IMR-90 (cell line): ENCODE data around the gene DPEP1. TPM values are rescaled to one million over a fixed set of nuclear protein-coding genes. Genes with fewer than 3 reads are reported as not detected.

Source experiments
- ATAC-seq: fragments of 200-7000 bp; cut with Tn5 transposase; 2 replicates; pipeline ENCODE4 v1.9.1; 2020; ENCODE audit warnings: low read depth, mild to moderate bottlenecking, moderate library complexity
- BruUV-seq: library from RNA; stranded (reverse); fragments of 400-500 nt; replicated peaks from 2 replicates; lab custom pipeline; 2021; lab: Mats Ljungman, UMichigan
- CTCF ChIA-PET: fragments of 300-600 bp; formaldehyde crosslinking; extraction: SDS; loops from one replicate; lab custom pipeline; 2021; ENCODE audit warnings: antibody characterized with exemption; lab: Yijun Ruan, JAX
- POLR2A ChIA-PET: fragments of 300-600 bp; sonication (Branson Sonifier 250); formaldehyde crosslinking; loops from one replicate; lab custom pipeline; 2022; ENCODE audit warnings: antibody characterized with exemption; ENCODE audit not compliant: unreplicated experiment; lab: Charles Lee
- DNase-seq: peaks from one replicate; pipeline ENCODE4 v3.0.0; 2013
- H2AFZ ChIP-seq: replicated peaks from 2 replicates; pipeline ENCODE3; 2013; ENCODE audit warnings: low read length, mild to moderate bottlenecking; ENCODE audit not compliant: poor library complexity
- H2AK5ac ChIP-seq: 2 replicates; pipeline ENCODE4 v1.6.1; 2013; ENCODE audit warnings: low read depth, low read length, inconsistent platforms
- H2AK9ac ChIP-seq: replicated peaks from 2 replicates; pipeline ENCODE3; 2013; ENCODE audit warnings: mild to moderate bottlenecking, low read depth, low read length, moderate library complexity; ENCODE audit not compliant: poor library complexity
- H2BK120ac ChIP-seq: 2 replicates; pipeline ENCODE4 v1.6.1; 2013; ENCODE audit warnings: low read depth, low read length, inconsistent platforms
- H2BK15ac ChIP-seq: 3 replicates; pipeline ENCODE4 v1.6.1; 2013; ENCODE audit warnings: low read depth, low read length, inconsistent platforms
- H2BK20ac ChIP-seq: 2 replicates; pipeline ENCODE4 v1.6.1; 2013; ENCODE audit warnings: low read depth, mild to moderate bottlenecking, inconsistent platforms, low read length, moderate library complexity
- H2BK5ac ChIP-seq: 2 replicates; pipeline ENCODE4 v1.6.1; 2013; ENCODE audit warnings: mild to moderate bottlenecking, low read depth, low read length, inconsistent platforms; ENCODE audit not compliant: poor library complexity, severe bottlenecking
- H3K14ac ChIP-seq: replicated peaks from 2 replicates; pipeline ENCODE4 v1.6.1; 2013; ENCODE audit warnings: low read depth, low read length, inconsistent platforms
- H3K18ac ChIP-seq: 2 replicates; pipeline ENCODE4 v1.6.1; 2013; ENCODE audit warnings: low read depth, low read length, control low read depth
- H3K23ac ChIP-seq: 2 replicates; pipeline ENCODE4 v1.6.1; 2013; ENCODE audit warnings: low read depth, low read length, inconsistent platforms
- H3K27ac ChIP-seq: 2 replicates; pipeline ENCODE4 v1.5.1; 2013; ENCODE audit warnings: mild to moderate bottlenecking, control low read depth, low read length; ENCODE audit not compliant: insufficient read depth
- H3K27me3 ChIP-seq: 2 replicates; pipeline ENCODE4 v1.6.1; 2013; ENCODE audit warnings: low read length; ENCODE audit not compliant: control insufficient read depth, insufficient read depth
- H3K36me3 ChIP-seq: 2 replicates; pipeline ENCODE4 v1.6.1; 2013; ENCODE audit warnings: low read length, mixed read lengths; ENCODE audit not compliant: control insufficient read depth, insufficient read depth
- H3K4ac ChIP-seq: 2 replicates; pipeline ENCODE4 v1.6.1; 2013; ENCODE audit warnings: low read depth, low read length, inconsistent platforms
- H3K4me1 ChIP-seq: 2 replicates; pipeline ENCODE4 v1.6.1; 2013; ENCODE audit warnings: low read length, mixed read lengths; ENCODE audit not compliant: control insufficient read depth, insufficient read depth
- H3K4me2 ChIP-seq: 2 replicates; pipeline ENCODE4 v1.6.1; 2013; ENCODE audit warnings: low read depth, mild to moderate bottlenecking, control low read depth, low read length, moderate library complexity
- H3K4me3 ChIP-seq: 2 replicates; pipeline ENCODE4 v1.5.1; 2013; ENCODE audit warnings: low read depth, mild to moderate bottlenecking, control low read depth, low read length, moderate library complexity; ENCODE audit not compliant: insufficient read depth
- H3K56ac ChIP-seq: 2 replicates; pipeline ENCODE4 v1.6.1; 2013; ENCODE audit warnings: low read length, inconsistent platforms; ENCODE audit not compliant: insufficient read depth; ENCODE audit errors: extremely low read depth
- H3K79me1 ChIP-seq, 2 experiments: 2 replicates each; pipeline ENCODE4 v1.6.1; 2013; ENCODE audit warnings: low read length in 2 of 2, inconsistent platforms in 1 of 2, low read depth in 1 of 2
- H3K9ac ChIP-seq: 2 replicates; pipeline ENCODE4 v1.6.1; 2013; ENCODE audit warnings: low read depth, low read length, control low read depth
- H3K9me1 ChIP-seq: 2 replicates; pipeline ENCODE4 v1.6.1; 2013; ENCODE audit warnings: low read length, inconsistent platforms; ENCODE audit not compliant: insufficient read depth
- H3K9me3 ChIP-seq: 2 replicates; pipeline ENCODE4 v1.6.1; 2013; ENCODE audit warnings: low read length; ENCODE audit not compliant: control insufficient read depth, insufficient read depth
- H4K20me1 ChIP-seq: 2 replicates; pipeline ENCODE4 v1.6.1; 2013; ENCODE audit warnings: low read length, inconsistent platforms; ENCODE audit not compliant: insufficient read depth
- H4K5ac ChIP-seq: 2 replicates; pipeline ENCODE4 v1.6.1; 2013; ENCODE audit warnings: mild to moderate bottlenecking, low read depth, low read length, control low read depth
- H4K8ac ChIP-seq, 2 experiments: 2 replicates each; pipeline ENCODE4 v1.6.1; 2013; ENCODE audit warnings: low read depth in 2 of 2, low read length in 2 of 2, control low read depth in 1 of 2, inconsistent platforms in 1 of 2
- H4K91ac ChIP-seq: 2 replicates; pipeline ENCODE4 v1.6.1; 2013; ENCODE audit warnings: low read depth, low read length, inconsistent platforms; ENCODE audit not compliant: insufficient read depth
- BHLHE40 ChIP-seq: fragments of 150-350 bp; IDR thresholded peaks from 2 replicates; pipeline ENCODE4 v1.6.1; 2016; ENCODE audit warnings: mild to moderate bottlenecking, low read depth, low read length
- CEBPB ChIP-seq: IDR thresholded peaks from 2 replicates; pipeline ENCODE4 v1.6.1; 2012; ENCODE audit warnings: low read depth, low read length, improper control_type of control experiment
- FOS ChIP-seq: fragments of 150-350 bp; IDR thresholded peaks from 2 replicates; pipeline ENCODE4 v1.6.1; 2016; ENCODE audit warnings: low read depth, low read length
- MAFK ChIP-seq: IDR thresholded peaks from 2 replicates; pipeline ENCODE4 v1.6.1; 2012; ENCODE audit warnings: low read depth, low read length, improper control_type of control experiment
- MXI1 ChIP-seq: IDR thresholded peaks from 2 replicates; pipeline ENCODE4 v1.6.1; 2012; ENCODE audit warnings: low read depth, mild to moderate bottlenecking, low read length, moderate library complexity, borderline replicate concordance
- RAD21 ChIP-seq: IDR thresholded peaks from 2 replicates; pipeline ENCODE4 v1.6.1; 2012; ENCODE audit warnings: low read length, improper control_type of control experiment
- RFX5 ChIP-seq: IDR thresholded peaks from 2 replicates; pipeline ENCODE4 v1.8.0; 2012; ENCODE audit warnings: low read depth, mild to moderate bottlenecking, low read length, moderate library complexity
- SMC3 ChIP-seq: fragments of 150-350 bp; IDR thresholded peaks from 2 replicates; pipeline ENCODE4 v1.6.1; 2016; ENCODE audit warnings: low read depth, mild to moderate bottlenecking, antibody characterized with exemption, low read length, moderate library complexity
- WGBS, 2 experiments: methylation state at CpG; one replicate each; pipeline versions ENCODE4 v1.1.5 to v1.1.7; 2013; ENCODE audit warnings: missing lambda C conversion rate in 2 of 2; ENCODE audit not compliant: insufficient read length in 1 of 2; ENCODE audit errors: extremely low coverage in 2 of 2; 5-methylcytosine and 5-hydroxymethylcytosine counted together
- dilution Hi-C: fragments of 300-500 bp; cut with HindIII; formaldehyde crosslinking; loops from one replicate; pipeline ENCODE4 v1.14.3; 2018; ENCODE audit warnings: low sequenced_read_pairs; ENCODE audit not compliant: unreplicated experiment
- in situ Hi-C: fragments of 300-500 bp; cut with MboI; formaldehyde crosslinking; loops from 3 replicates; pipeline ENCODE4 v1.14.3; 2019; ENCODE audit warnings: low sequenced_read_pairs, inconsistent platforms, mixed read lengths
- intact Hi-C: fragments of 100-400 bp; cut with micrococcal nuclease; formaldehyde crosslinking; loops from 2 replicates; pipeline ENCODE4 v1.10.0; 2022
- polyA plus RNA-seq, 3 experiments: library from polyadenylated mRNA; depleted of rRNA; stranded (reverse); fragments of >200 nt; gene quantifications; 2 replicates each; pipeline ENCODE4 v1.2.3, GENCODE V29; 2012; ENCODE audit warnings: low replicate concordance in 1 of 3
- total RNA-seq: library from RNA; depleted of rRNA; stranded (reverse); fragments of >200 nt; gene quantifications from 2 replicates; pipeline ENCODE4 v1.2.3, GENCODE V29; 2012
- TF ChIP-seq, protein P1 (sequence below): fragments of 150-350 bp; IDR thresholded peaks from 2 replicates; pipeline ENCODE4 v1.6.1; 2016; ENCODE audit warnings: low read depth, mild to moderate bottlenecking, low read length, moderate library complexity, borderline replicate concordance

The DPEP1 gene
- total and polyA plus RNA-seq, 2 of the 4 experiments (the other 2 are of a cell fraction), result not detected

DNA sequence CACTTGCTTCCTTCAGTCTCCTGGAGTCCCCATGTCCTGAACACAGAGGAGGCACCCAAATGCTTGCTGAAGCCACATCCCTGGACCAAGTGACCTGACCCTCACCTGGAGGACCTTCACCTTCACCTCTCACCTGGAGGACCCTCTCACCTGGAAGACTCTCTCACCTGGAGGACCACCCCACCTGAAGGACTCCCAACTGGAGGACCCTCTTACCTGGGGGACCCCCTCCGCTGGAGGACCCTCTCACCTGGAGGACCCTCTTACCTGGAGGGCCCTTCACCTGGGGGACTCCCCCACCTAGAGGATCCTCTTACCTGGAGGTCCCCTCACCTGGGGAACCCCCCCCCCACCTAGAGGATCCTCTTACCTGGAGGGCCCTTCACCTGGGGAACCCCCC is 72.5 kb downstream of the DPEP1 start:
- DNase-seq, result no peak
- ChIA-PET CTCF (interaction anchor here (1.5 kb wide), 1 partner anchor 14 kb away, joined by 3 read pairs; no protein-coding TSS in a partner anchor), POLR2A (no interaction called here)
- in situ Hi-C loops (no loop called here), dilution Hi-C loops (no loop called here), intact Hi-C loops (no loop called here)
- Histone ChIP-seq H2BK20ac (no peak overlapping the region), H4K91ac (no peak overlapping the region), H3K4me1 (peaks cover 3% of the 10 kb centered on the region), H3K4me3 (no peak overlapping the region), H3K4ac (no peak overlapping the region), H2AK5ac (no peak overlapping the region), H4K20me1 (no peaks in the 10 kb centered on the region; the same call in 1 of the 2 replicates), H4K5ac (no peak overlapping the region), H3K9me3 (peaks cover 3% of the 10 kb centered on the region; the same call in 1 of the 2 replicates), H3K18ac (no peak overlapping the region), H3K27ac (no peak overlapping the region), H3K9ac (no peak overlapping the region), H2BK15ac (no peak overlapping the region), H2AFZ (no peak overlapping the region), H3K36me3 (peaks cover 12% of the 10 kb centered on the region), H2BK120ac (no peak overlapping the region), H4K8ac (no peak overlapping the region), H3K79me1 (peaks cover 28 to 32% of the 10 kb centered on the region in 2 experiments), H3K4me2 (no peak overlapping the region), H3K23ac (no peak overlapping the region), H3K56ac (no peak overlapping the region), H2BK5ac (no peak overlapping the region), H3K14ac (no peak overlapping the region), H3K27me3 (no peaks in the 10 kb centered on the region), H3K9me1 (peaks cover 6% of the 10 kb centered on the region; the same call in 1 of the 2 replicates), H2AK9ac (no peak overlapping the region)
- TF ChIP-seq BHLHE40 (no peak), CEBPB (no peak), RAD21 (no peak), RFX5 (no peak), SMC3 (no peak), MXI1 (no peak), FOS (no peak), MAFK (no peak)
- TF ChIP-seq, protein P1, sequence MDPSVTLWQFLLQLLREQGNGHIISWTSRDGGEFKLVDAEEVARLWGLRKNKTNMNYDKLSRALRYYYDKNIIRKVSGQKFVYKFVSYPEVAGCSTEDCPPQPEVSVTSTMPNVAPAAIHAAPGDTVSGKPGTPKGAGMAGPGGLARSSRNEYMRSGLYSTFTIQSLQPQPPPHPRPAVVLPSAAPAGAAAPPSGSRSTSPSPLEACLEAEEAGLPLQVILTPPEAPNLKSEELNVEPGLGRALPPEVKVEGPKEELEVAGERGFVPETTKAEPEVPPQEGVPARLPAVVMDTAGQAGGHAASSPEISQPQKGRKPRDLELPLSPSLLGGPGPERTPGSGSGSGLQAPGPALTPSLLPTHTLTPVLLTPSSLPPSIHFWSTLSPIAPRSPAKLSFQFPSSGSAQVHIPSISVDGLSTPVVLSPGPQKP, result no peak
- no peak for ATAC-seq
- WGBS, 2 experiments, result no CpG with 5 or more reads among the region's 1 CpG
- BruUV-seq, result no TSS peak
